CD4-positive, alpha-beta T cell (primary cell): Measurements from ENCODE around the gene TMEM273. TPM values are rescaled to one million over a fixed set of nuclear protein-coding genes. Genes with fewer than 3 reads are reported as not detected.

Experiments
- ATAC-seq: fragments of 200-7000 bp; cut with Tn5 transposase; one replicate; pipeline ENCODE4 v1.10.0; 2022; ENCODE audit warnings: mild to moderate bottlenecking; ENCODE audit not compliant: poor library complexity
- CTCF ChIA-PET: fragments of 350-600 bp; sonication (Branson Sonifier 250); formaldehyde crosslinking; loops from one replicate; lab custom pipeline; 2021; ENCODE audit warnings: antibody characterized with exemption, inconsistent platforms; lab: Charles Lee
- POLR2A ChIA-PET: fragments of 350-600 bp; sonication (Branson Sonifier 250); formaldehyde crosslinking; loops from one replicate; lab custom pipeline; 2021; ENCODE audit warnings: antibody characterized with exemption, inconsistent platforms; lab: Charles Lee
- DNase-seq, 14 experiments: peaks; one replicate each; pipeline ENCODE4 v3.0.0-alpha.2; 2013 to 2020; ENCODE audit warnings: mixed read lengths in 2 of 14
- H3K27ac ChIP-seq, 2 donors: one replicate each; pipeline versions ENCODE4 v1.5.1 to v1.7.0; 2013; ENCODE audit warnings: low read length in 2 of 2, low read depth in 1 of 2, mild to moderate bottlenecking in 1 of 2
- H3K27me3 ChIP-seq, 2 experiments: 1 replicate in 1 of 2; 2 replicates in 1 of 2; pipeline versions ENCODE4 v1.6.1 to v1.7.0; 2013; ENCODE audit warnings: low read length in 2 of 2, control low read depth in 1 of 2, mild to moderate bottlenecking in 1 of 2, moderate library complexity in 1 of 2; ENCODE audit not compliant: insufficient read depth in 2 of 2, control insufficient read depth in 1 of 2
- H3K36me3 ChIP-seq: one replicate; pipeline ENCODE4 v1.6.1; 2013; ENCODE audit warnings: low read length, control low read depth; ENCODE audit not compliant: insufficient read depth
- H3K4me1 ChIP-seq: one replicate; pipeline ENCODE4 v1.6.1; 2013; ENCODE audit warnings: low read length, control low read depth; ENCODE audit not compliant: insufficient read depth
- H3K4me3 ChIP-seq: one replicate; pipeline ENCODE4 v1.5.1; 2013; ENCODE audit warnings: mild to moderate bottlenecking, low read length, moderate library complexity
- H3K9me3 ChIP-seq, 2 experiments: 1 replicate in 1 of 2; 2 replicates in 1 of 2; pipeline versions ENCODE4 v1.6.1 to v1.7.0; 2013; ENCODE audit warnings: low read length in 2 of 2, mild to moderate bottlenecking in 2 of 2, control low read depth in 1 of 2, moderate library complexity in 1 of 2; ENCODE audit not compliant: control insufficient read depth in 1 of 2, insufficient read depth in 1 of 2
- H3K27ac Mint-ChIP-seq: one replicate; pipeline ENCODE4 v1.8.0; 2020; ENCODE audit warnings: mixed read lengths
- H3K27me3 Mint-ChIP-seq: one replicate; pipeline ENCODE4 v1.8.0; 2021; ENCODE audit warnings: mixed read lengths
- H3K36me3 Mint-ChIP-seq: one replicate; pipeline ENCODE4 v1.8.0; 2021; ENCODE audit warnings: low read depth, mixed read lengths
- H3K4me1 Mint-ChIP-seq: one replicate; pipeline ENCODE4 v1.8.0; 2021; ENCODE audit warnings: low read depth, mixed read lengths
- H3K4me3 Mint-ChIP-seq: one replicate; pipeline ENCODE4 v1.8.0; 2020; ENCODE audit warnings: mild to moderate bottlenecking, mixed read lengths
- H3K9me3 Mint-ChIP-seq: one replicate; pipeline ENCODE4 v1.8.0; 2020; ENCODE audit warnings: mixed read lengths
- CTCF ChIP-seq: fragments of 200-600 bp; IDR thresholded peaks from one replicate; pipeline ENCODE4 v1.8.0; 2022; ENCODE audit warnings: antibody characterized with exemption, mild to moderate bottlenecking
- intact Hi-C, 2 experiments: fragments of 100-400 bp; cut with DNase I in 1 of 2; cut with micrococcal nuclease in 1 of 2; formaldehyde crosslinking; loops; one replicate each; pipeline versions ENCODE4 v1.15.1 to v1.9.0; 2023 to 2025; cut with DNase I, micrococcal nuclease
- total RNA-seq, 174 experiments: library from RNA in 2 of 174; stranded (reverse) in 2 of 174; gene quantifications; one replicate each; pipeline ENCODE4 v1.2.3 and lab custom pipeline; 2021 to 2026

The TMEM273 gene
- total RNA-seq, 2 experiments from 2014 or later, result 1.8 to 2.2 TPM

- H3K4me3 ChIP-seq, result no peak overlapping the region
- no peak overlapping the region for H3K27ac Mint-ChIP-seq
- no peak overlapping the region for H3K4me3 Mint-ChIP-seq
- H3K27me3 ChIP-seq, result peaks cover 0 to 5% of the 10 kb centered on the region in 2 experiments
- no peak for TF ChIP-seq CTCF
- H3K9me3 Mint-ChIP-seq, result no peaks in the 10 kb centered on the region
- ChIA-PET POLR2A (no interaction called here), CTCF (no interaction called here)
- no peak for ATAC-seq
- no peaks in the 10 kb centered on the region for H3K36me3 ChIP-seq
- no peaks in the 10 kb centered on the region for H3K36me3 Mint-ChIP-seq
- H3K27me3 Mint-ChIP-seq, result no peaks in the 10 kb centered on the region
- no peaks in the 10 kb centered on the region for H3K4me1 Mint-ChIP-seq
- no peak overlapping the region for H3K27ac ChIP-seq
- no peaks in the 10 kb centered on the region for H3K4me1 ChIP-seq
- DNase-seq, result no peak
- peaks cover 0 to 18% of the 10 kb centered on the region in 2 experiments for H3K9me3 ChIP-seq
- intact Hi-C loops, result no loop called here
Measured at GRCh38 chr10:49107111-49107886, 80.9 kb downstream of the TMEM273 start.

- peaks cover 0 to 18% of the 10 kb centered on the region in 2 experiments for H3K9me3 ChIP-seq
- Mint-ChIP-seq H3K36me3 (no peaks in the 10 kb centered on the region), H3K27ac (no peak overlapping the region), H3K27me3 (no peaks in the 10 kb centered on the region), H3K9me3 (peaks cover 2% of the 10 kb centered on the region), H3K4me1 (no peaks in the 10 kb centered on the region), H3K4me3 (no peak overlapping the region)
- no peaks in the 10 kb centered on the region for H3K4me1 ChIP-seq
- intact Hi-C loops, result no loop called here
- ChIA-PET POLR2A (no interaction called here), CTCF (no interaction called here)
- peaks cover 0 to 5% of the 10 kb centered on the region in 2 experiments for H3K27me3 ChIP-seq
- no peaks in the 10 kb centered on the region for H3K36me3 ChIP-seq
- H3K27ac ChIP-seq, result no peak overlapping the region
- no peak overlapping the region for H3K4me3 ChIP-seq
- ATAC-seq (no peak), DNase-seq (no peak)
- no peak for TF ChIP-seq CTCF
Measured at GRCh38 chr10:49106451-49106850, 81.7 kb downstream of the TMEM273 start.

- DNase-seq (no peak), ATAC-seq (no peak)
- H3K27ac ChIP-seq, result no peak overlapping the region
- no peak overlapping the region for H3K4me3 Mint-ChIP-seq
- ChIA-PET POLR2A (no interaction called here), CTCF (no interaction called here)
- TF ChIP-seq CTCF, result no peak
- intact Hi-C loops, result no loop called here
- H3K27me3 ChIP-seq, result peaks cover 0 to 1% of the 10 kb centered on the region in 2 experiments
- no peaks in the 10 kb centered on the region for H3K4me1 ChIP-seq
- peaks cover 2% of the 10 kb centered on the region for H3K9me3 Mint-ChIP-seq
- no peaks in the 10 kb centered on the region for H3K36me3 Mint-ChIP-seq
- no peak overlapping the region for H3K27ac Mint-ChIP-seq
- H3K36me3 ChIP-seq, result no peaks in the 10 kb centered on the region
- H3K9me3 ChIP-seq, result peaks cover 0 to 18% of the 10 kb centered on the region in 2 experiments
- H3K4me3 ChIP-seq, result no peak overlapping the region
- no peaks in the 10 kb centered on the region for H3K4me1 Mint-ChIP-seq
- no peaks in the 10 kb centered on the region for H3K27me3 Mint-ChIP-seq
Measured at GRCh38 chr10:49105076-49105475, 83.1 kb downstream of the TMEM273 start.

Other genes with a start within 250 kb of the TMEM273 start
- not detected for gene LRRC18, start 248.6 kb downstream of the TMEM273 start, total RNA-seq
- gene VSTM4, start 72.9 kb downstream of the TMEM273 start, total RNA-seq, result under 1 TPM in 1 of 2 experiments, not detected in 1; 0.05 TPM
- gene FAM170B, start 54.4 kb downstream of the TMEM273 start, total RNA-seq, result not detected
- not detected for gene C10orf71, start 110.8 kb upstream of the TMEM273 start, total RNA-seq
- not detected for gene DRGX, start 207.7 kb upstream of the TMEM273 start, total RNA-seq